Liver (tissue), 3 donors: ENCODE measurements around the gene ACTR10.

Experiments used
- FOXA1 ChIP-seq: IDR thresholded peaks from 2 replicates; pipeline ENCODE4 v1.6.1; 2016; ENCODE audit warnings: antibody characterized with exemption
- GABPA ChIP-seq, 2 donors: IDR thresholded peaks in 1 of 2; conservative IDR thresholded peaks in 1 of 2; 2 replicates each; pipeline ENCODE4 v1.6.1; 2016; ENCODE audit warnings: antibody characterized with exemption in 2 of 2, mild to moderate bottlenecking in 1 of 2, moderate library complexity in 1 of 2
- HNF4A ChIP-seq, 2 donors: conservative IDR thresholded peaks; 2 replicates each; pipeline ENCODE4 v1.6.1; 2016; ENCODE audit warnings: antibody characterized with exemption in 2 of 2, mild to moderate bottlenecking in 2 of 2
- MAX ChIP-seq: IDR thresholded peaks from 2 replicates; pipeline ENCODE4 v1.6.1; 2016; ENCODE audit warnings: antibody characterized with exemption
- REST ChIP-seq: IDR thresholded peaks from 2 replicates; pipeline ENCODE4 v1.6.1; 2016; ENCODE audit warnings: antibody characterized with exemption, mild to moderate bottlenecking
- TAF1 ChIP-seq: conservative IDR thresholded peaks from 2 replicates; pipeline ENCODE4 v1.6.1; 2016; ENCODE audit warnings: antibody characterized with exemption, mild to moderate bottlenecking
- ZBTB33 ChIP-seq: IDR thresholded peaks from 2 replicates; pipeline ENCODE4 v1.6.1; 2016; ENCODE audit warnings: antibody characterized with exemption
- TF ChIP-seq, protein P1 (sequence below): IDR thresholded peaks from 2 replicates; pipeline ENCODE4 v1.6.1; 2016; ENCODE audit warnings: antibody characterized with exemption
- TF ChIP-seq, protein P2 (sequence below): fragments of 150-350 bp; IDR thresholded peaks from 2 replicates; pipeline ENCODE4 v1.5.1; 2017; ENCODE audit warnings: improper control_type of control experiment, low read depth, low read length; ENCODE audit not compliant: missing input control
- donor health status: healthy.
- donor health status: healthy.

DNA sequence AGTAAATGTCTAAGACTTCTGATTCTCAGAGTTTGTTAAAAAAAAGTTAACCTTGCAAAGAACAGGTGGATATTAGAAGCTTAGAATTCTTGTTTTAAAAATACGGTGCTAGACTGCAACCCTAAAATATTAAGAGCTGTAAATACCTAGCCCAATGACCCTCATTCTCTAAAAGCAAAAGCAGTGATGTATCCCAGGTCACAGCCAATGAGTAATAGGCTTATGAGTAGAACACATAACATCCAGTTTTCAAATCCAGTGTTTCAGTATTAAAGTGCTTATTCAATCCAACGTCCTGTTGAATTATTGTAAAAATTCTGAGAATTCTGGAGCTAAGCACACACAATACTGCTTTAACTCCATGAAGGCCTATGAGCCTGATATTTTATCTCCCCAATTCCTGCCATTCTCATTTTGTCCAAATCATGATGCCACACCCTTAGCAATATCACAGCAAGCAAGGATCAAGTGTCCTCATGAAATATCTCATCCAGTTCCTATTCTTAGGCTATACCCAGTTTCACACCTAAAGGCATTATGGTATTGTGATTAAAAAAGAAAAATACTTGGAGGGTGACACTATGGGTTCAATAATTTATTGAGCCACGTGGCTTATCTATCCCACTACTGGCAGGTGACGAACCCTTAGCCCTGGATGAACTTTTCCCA, 83.1 kb downstream of the ACTR10 start:
- TF ChIP-seq, protein P1, sequence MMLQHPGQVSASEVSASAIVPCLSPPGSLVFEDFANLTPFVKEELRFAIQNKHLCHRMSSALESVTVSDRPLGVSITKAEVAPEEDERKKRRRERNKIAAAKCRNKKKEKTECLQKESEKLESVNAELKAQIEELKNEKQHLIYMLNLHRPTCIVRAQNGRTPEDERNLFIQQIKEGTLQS, result no peak
- TF ChIP-seq, protein P2, sequence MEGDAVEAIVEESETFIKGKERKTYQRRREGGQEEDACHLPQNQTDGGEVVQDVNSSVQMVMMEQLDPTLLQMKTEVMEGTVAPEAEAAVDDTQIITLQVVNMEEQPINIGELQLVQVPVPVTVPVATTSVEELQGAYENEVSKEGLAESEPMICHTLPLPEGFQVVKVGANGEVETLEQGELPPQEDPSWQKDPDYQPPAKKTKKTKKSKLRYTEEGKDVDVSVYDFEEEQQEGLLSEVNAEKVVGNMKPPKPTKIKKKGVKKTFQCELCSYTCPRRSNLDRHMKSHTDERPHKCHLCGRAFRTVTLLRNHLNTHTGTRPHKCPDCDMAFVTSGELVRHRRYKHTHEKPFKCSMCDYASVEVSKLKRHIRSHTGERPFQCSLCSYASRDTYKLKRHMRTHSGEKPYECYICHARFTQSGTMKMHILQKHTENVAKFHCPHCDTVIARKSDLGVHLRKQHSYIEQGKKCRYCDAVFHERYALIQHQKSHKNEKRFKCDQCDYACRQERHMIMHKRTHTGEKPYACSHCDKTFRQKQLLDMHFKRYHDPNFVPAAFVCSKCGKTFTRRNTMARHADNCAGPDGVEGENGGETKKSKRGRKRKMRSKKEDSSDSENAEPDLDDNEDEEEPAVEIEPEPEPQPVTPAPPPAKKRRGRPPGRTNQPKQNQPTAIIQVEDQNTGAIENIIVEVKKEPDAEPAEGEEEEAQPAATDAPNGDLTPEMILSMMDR, result no peak
- TF ChIP-seq MAX, result no peak
- TF ChIP-seq REST, result no peak
- TF ChIP-seq FOXA1, result no peak
- no peak for TF ChIP-seq ZBTB33
- TF ChIP-seq GABPA (IDR thresholded peaks at IDR 0.05 in 1 of 2, conservative IDR thresholded peaks at IDR 0.05 in 1 of 2), result no peak
- no peak for TF ChIP-seq TAF1
- no peak for TF ChIP-seq HNF4A (conservative IDR thresholded peaks at IDR 0.05)
